HT1080 (cell line): ENCODE measurements around the gene OR51B4. TPM values are rescaled to one million over a fixed set of nuclear protein-coding genes. Genes with fewer than 3 reads are reported as not detected.
"Not testable (repeated sequence)": the region's sequence is repeated elsewhere in the genome, so short reads cannot be mapped to it uniquely, and the experiment has no call there.

Source experiments
- DNase-seq: peaks from one replicate; pipeline ENCODE4 v3.0.0-alpha.2; 2015; ENCODE audit warnings: low read depth
- polyA plus RNA-seq, 2 experiments: library from polyadenylated mRNA; depleted of rRNA; stranded (reverse); fragments of >200 nt; gene quantifications; 2 replicates each; pipeline ENCODE4 v1.2.3, GENCODE V29; 2015
- total RNA-seq: library from RNA; depleted of rRNA; stranded (reverse); fragments of >200 nt; shearing (Covaris generic); gene quantifications from 2 replicates; pipeline ENCODE4 v1.2.3, GENCODE V29; 2014; rRNA removed

The OR51B4 gene
- 21.5 and 33.4 TPM in 2 replicates for total RNA-seq
- polyA plus RNA-seq (2015; cell fraction: cytosol; rRNA removed) = 6.4 and 7.1 TPM in 2 replicates
- 2.6 and 3.5 TPM in 2 replicates for polyA plus RNA-seq (2015; cell fraction: nucleus; rRNA removed)

- no peak for DNase-seq
These were observed at the start of gene OR51B4 for GRCh38 chr11:5301846-5302245. Gene OR51B4, minus strand, starts transcription at chr11:5301946. Its CDS starts 0 bp downstream, at chr11:5301946.

DNA sequence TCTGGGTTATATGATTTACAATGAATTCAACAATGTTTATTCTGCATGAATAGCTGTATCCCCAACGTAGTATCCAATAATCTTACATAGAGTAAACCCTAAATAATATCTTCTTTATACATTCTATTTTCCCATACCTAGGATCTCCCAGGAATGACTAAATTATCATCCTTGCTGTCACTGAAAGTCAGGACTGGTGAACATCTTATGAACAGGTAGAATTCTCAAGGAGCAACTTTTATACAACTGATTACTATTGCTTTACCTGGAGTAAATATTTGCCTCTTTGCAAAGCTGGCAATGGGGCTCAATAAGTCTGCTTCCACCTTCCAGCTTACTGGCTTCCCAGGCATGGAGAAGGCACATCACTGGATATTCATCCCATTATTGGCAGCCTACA lies 49.5 kb upstream of the OR51B4 start, which contains the start of gene OR51B6:
TSS of gene OR51B6 (plus strand) at position 301 of the 400 bp plus-strand sequence. CDS start at position 301, 0 bp downstream.
- no peak for DNase-seq

DNA sequence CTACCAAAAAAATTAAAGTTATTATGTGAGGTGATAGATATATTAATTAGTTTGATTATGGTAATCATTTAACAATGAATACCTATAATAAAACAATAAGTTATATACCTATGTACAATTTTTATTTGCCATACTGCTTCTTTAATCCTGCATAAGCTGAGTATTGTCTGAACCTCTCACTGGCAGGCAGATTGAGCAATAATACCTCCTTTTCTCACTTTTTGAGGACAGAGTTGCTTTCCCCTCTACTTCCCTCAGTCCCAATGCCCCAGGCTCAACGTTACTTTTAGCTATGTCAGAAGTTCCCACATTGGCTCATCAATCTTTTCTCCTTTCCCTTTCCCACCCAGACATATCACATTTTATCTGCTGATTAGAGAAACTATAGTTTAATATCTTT lies 47.8 kb upstream of the OR51B4 start:
- DNase-seq = no peak

DNA sequence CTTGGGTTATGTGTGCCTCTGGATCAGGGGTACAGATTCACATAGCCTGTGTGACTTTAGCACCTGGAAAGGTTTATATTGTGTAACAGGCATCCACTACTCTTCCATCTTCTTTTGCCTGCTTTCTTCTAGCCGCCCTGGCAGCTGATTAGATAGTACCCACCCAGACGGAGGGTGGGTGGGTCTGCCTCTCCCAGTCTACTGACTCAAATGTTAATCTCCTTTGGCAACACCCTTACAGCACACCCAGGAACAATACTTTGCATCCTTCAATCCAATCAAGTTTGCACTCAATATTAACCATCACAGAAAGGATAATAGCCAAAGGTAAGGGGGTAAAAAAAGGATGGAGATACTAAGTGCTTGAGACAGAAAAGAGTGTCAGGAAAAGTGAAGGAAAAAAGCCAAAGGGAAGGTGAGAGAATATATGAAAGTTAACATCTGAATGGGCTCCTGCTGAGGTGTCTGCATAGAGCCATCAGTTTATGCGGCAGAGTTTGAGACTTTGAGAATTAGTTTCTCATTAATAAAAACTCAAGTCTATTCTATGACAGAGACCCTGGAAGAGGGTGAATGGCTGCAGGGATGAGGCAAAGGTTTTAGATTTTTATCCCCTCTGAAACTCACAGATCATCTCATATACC lies 46.9 kb upstream of the OR51B4 start:
- no peak for DNase-seq

GRCh38 chr11:5345831-5346230 lies 44.1 kb upstream of the OR51B4 start:
- DNase-seq = no peak

GRCh38 chr11:5343474-5344335 lies 42.0 kb upstream of the OR51B4 start, which contains the start of gene OR51B5:
Gene OR51B5, minus strand, starts transcription at chr11:5343524. Its CDS starts 0 bp downstream, at chr11:5343524.
- DNase-seq = no peak

- no peak for DNase-seq
These were observed 38.1 kb upstream of the OR51B4 start for GRCh38 chr11:5339771-5340322.

DNA sequence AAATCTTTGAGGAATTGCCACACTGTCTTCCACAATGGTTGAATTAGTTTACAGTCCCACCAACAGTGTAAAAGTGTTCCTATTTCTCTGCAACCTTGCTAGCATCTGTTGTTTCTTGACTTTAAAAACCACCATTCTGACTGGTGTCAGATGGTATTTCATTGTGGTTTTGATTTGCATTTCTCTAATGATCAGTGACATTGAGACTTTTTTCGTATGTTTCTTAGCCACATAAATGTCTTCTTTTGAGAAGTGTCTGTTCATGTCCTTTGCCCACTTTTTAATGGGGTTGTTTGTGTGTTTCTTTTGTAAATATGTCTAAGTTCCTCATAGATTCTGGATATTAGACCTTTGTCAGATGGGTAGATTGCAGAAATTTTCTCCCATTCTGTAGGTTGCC lies 35.5 kb upstream of the OR51B4 start:
- DNase-seq = not testable (repeated sequence)

- peak; percentile 61 for DNase-seq
These were observed 34.6 kb upstream of the OR51B4 start for GRCh38 chr11:5336331-5336730.

GRCh38 chr11:5335170-5335569 lies 33.4 kb upstream of the OR51B4 start:
- DNase-seq = no peak

- no peak for DNase-seq
These were observed 22.5 kb upstream of the OR51B4 start, which contains the start of gene OR51B2 for GRCh38 chr11:5324197-5324596. Gene OR51B2, minus strand, starts transcription at chr11:5324297. Its CDS starts 0 bp downstream, at chr11:5324297.

DNA sequence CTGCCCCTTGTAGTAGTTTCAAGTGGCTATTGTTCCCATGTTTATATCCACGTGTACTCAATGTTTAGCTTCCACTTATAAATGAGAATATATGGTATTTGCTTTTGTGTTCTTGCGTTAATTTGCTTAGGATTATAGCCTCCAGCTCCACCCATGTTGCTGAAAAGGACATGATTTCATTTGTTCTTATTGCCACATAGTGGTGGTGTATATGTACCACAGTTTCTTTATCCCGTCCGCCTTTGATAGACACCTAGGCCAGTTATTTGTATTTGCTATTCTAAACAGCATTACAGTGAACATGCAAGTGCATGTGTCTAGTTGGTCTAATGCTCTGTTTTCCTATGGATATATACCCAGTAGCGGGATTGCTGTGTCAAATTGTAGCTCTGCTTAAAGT lies 15.5 kb upstream of the OR51B4 start:
- no peak for DNase-seq

DNA sequence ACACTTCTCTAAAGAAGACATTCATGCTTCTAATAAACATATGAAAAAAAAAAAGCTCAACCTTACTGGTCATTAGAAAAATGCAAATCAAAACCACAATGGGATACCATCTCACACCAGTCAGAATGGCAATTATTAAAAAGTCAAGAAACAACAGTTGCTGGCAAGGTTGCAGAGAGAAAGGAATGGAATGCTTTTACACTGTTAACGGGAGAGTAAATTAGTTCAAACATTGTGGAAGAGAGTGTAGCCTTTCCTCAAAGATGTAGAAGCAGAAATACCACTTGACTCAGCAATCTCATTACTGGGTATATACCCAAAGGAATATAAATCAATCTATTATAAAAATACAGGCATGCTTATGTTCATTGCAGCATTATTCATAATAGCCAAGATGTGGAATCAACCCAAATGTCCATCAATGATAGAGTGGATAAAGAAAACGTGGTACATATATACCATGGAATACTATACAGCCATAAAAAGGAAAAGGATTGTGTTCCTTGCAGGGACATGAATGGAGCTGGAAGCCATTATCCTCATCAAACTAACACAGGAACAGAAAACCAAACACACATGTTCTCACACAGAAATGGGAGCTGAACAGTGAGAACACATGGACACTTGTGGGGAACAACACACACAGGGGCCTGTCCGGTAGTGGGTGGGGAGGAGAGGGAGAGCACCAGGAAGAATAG lies 11.7 kb upstream of the OR51B4 start:
- not testable (repeated sequence) for DNase-seq

- no peak for DNase-seq
These were observed 8.7 kb upstream of the OR51B4 start for GRCh38 chr11:5310423-5310822.

GRCh38 chr11:5307256-5308019 lies 5.7 kb upstream of the OR51B4 start:
- DNase-seq = no peak

DNA sequence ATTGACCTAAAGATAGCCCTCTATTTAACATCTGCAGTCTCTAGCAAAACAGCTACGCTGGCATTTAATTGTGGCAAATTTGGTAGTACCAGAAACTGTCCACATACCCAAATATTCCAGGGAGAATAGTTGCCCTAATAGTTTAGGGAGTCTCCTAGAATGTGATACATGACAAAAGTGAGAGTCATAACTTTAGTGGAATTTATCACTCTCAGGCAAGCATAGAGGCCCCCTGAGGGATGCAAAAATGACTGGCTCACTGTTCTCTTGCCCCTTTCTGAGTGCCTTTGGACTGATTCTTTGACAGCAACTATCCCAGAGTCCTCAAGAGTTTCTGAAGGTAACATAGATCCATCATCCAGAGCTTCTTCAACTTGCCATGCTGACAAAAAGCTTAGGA lies 2.3 kb upstream of the OR51B4 start:
- no peak for DNase-seq

DNA sequence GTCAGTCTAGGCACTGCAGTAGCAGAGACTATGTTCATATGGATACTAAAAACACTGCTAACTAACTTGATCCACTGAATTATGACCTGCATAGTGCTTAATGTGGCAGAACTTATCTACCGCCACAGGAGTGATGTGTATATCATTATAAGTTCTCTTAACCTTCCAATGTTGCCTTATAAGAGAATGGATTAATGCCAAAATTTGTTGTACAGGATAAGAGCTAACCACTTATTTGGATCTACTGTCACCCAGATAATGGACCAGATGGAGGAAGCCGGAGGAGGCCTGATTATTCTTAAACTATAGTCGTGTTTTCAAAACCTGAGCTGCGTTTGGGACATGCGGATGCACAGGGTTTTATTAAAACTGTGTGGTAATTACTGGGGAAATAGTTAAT lies 1.9 kb upstream of the OR51B4 start:
- DNase-seq = no peak

GRCh38 chr11:5300251-5300650 lies 1.5 kb downstream of the OR51B4 start:
- DNase-seq = no peak

DNA sequence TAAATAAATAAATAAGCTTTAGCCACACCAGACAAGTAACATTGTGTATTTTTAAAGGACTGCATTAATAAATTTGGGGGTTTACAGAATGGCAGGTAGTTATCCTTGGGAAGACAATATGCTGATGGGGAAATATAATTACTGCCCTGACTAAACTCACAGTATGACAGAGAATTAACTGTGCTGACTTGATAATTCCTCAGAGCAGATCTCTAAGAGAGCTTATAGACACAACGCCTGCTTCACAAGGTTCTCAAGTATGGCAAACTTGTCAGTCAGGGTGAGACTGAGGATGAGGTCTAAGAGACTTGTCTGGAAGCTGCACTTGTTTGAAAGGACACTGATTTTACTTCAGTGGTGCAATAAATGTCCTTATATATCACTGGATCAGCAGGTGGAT lies 3.3 kb downstream of the OR51B4 start:
- no peak for DNase-seq

- no peak for DNase-seq
These were observed 3.9 kb downstream of the OR51B4 start for GRCh38 chr11:5297721-5298323.
